ENCODE measurements around the gene ZBTB22.
"Not testable (repeated sequence)": the region's sequence is repeated elsewhere in the genome, so short reads cannot be mapped to it uniquely, and the experiment has no call there.

ZBTB22 gene

DNA sequence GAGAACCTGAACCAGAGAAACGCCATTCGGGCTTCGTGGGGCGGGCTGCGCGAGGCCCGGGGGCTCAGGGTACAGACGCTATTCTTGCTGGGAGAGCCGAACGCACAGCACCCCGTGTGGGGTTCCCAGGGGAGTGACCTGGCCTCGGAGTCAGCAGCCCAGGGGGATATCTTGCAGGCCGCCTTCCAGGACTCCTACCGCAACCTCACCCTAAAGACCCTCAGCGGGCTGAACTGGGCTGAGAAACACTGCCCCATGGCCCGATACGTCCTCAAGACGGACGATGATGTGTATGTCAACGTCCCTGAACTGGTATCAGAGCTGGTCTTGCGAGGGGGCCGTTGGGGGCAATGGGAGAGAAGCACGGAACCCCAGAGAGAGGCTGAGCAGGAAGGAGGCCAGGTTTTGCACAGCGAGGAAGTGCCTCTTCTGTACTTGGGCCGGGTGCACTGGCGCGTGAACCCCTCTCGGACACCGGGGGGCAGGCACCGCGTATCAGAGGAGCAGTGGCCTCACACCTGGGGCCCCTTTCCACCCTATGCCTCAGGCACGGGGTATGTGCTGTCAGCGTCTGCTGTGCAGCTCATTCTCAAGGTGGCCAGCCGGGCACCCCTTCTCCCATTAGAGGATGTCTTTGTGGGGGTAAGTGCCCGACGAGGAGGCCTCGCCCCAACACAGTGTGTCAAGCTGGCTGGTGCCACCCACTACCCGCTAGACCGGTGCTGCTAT lies 39.7 kb downstream of the ZBTB22 start:
- no peak for DNase-seq

DNA sequence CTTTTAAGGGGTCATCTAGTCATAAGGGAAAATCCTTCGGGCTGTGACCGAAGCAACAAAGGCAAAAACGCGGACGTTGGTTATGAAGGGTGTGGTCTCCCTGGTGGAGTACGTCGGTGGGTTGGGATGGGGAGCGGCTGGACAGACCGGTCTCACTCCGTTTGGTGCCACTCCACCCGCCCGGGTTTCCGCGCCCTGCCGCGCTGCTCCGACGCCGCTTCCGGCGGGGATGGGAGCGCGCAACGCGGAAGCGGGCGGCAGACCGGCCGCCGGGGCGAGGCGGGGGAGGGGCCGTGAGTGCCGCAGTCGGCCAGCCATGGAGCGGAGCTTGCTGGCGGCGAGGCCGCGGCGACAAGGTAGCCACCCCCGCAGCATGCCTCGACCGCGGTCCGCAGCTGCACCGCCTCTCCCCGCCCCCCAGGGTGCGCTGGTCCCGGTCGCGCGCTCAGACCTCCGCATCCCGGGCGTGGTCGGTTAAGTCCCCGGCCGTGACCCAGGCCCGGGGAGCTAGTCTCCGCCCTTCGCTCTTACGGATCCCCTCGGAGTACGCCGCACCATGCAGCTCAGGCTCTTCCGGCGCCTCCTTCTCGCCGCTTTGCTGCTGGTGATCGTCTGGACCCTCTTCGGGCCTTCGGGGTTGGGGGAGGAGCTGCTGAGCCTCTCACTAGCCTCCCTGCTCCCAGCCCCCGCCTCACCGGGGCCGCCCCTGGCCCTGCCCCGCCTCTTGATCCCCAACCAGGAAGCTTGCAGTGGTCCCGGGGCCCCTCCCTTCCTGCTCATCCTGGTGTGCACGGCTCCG lies 40.5 kb downstream of the ZBTB22 start, which contains the start of gene B3GALT4:
Gene B3GALT4 (plus strand): TSS at position 260 of the 799 bp plus-strand sequence. CDS start 297 bp downstream, at position 557.
- DNase-seq = peak; percentile 89

DNA sequence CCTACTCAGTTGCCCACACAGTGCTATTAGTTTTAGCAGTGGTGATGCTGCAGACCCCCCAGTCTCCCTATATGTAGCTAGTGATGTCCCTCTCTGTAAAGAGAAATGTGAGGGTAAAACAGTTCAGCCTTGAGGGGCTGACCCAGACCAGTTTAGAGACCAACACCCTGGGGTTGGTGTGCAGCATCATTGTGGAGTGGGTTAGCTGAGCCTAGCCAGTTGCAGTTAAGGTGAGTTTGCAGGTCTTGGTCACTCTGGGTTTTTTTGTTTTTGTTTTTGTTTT lies 41.0 kb downstream of the ZBTB22 start:
- DNase-seq = no peak

DNA sequence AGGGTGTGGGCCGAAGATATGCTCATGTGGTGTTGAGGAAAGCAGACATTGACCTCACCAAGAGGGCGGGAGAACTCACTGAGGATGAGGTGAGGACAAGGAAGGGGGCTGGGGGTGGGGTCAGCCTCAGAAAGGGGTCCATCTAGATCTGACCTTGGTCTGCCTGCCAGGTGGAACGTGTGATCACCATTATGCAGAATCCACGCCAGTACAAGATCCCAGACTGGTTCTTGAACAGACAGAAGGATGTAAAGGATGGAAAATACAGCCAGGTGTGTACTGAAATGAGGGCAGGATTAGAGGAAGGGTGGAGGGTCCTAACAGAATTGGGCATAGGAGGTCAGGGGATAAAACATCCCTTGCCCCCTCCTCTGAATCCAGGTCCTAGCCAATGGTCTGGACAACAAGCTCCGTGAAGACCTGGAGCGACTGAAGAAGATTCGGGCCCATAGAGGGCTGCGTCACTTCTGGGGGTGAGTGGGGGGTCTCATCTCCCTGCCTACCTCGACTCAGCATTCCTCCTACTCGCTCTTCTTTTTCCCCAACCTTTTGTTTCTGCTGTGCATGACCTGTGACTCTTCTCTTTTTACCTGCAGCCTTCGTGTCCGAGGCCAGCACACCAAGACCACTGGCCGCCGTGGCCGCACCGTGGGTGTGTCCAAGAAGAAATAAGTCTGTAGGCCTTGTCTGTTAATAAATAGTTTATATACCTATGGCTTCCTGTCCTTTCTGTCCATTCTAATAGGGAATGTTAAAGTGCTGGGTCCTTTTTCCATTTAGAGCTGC lies 41.6 kb downstream of the ZBTB22 start:
- not testable (repeated sequence) for DNase-seq

DNA sequence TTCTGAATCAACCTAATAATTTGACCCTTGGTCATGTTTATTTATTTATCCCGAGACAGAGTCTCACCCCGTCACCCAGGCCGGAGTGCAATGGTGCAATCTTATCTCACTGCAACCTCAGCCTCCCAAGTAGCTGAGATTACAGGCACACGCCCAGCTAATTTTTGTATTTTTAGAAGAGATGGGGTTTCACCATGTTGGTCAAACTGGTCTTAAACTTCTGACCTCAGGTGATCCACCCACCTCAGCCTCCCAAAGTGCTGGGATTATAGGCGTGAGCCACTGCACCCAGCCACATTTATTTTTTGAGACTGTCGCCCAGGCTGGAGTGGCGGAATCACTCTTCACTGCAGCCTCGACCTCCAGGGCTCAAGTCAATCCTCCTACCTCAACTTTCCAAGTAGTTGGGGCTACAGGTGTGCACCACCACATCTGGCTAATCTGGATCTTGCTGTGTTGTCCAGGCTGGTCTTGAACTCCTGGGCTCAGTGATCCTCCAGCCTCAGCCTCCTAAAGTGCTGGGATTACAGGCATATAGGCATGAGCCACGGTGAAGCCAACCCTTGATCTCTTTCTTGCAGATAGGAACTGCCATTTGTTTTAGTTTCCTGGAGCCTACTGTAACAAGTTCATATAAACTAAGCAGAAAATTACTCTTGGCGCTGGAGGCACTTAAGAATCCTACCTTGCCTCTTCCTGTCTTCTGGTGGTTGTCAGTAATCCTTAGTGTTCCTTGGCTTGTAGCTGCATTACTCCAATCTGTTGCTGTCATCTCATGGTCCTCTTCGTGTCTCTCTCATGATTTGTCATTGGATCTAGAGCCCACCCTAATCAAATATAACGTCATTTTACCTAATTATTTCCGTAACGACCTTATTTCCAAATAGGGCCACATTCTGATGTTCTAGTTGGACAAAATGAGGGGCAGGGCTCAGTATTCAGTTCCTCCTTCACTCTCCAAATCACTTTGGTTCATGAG lies 43.3 kb downstream of the ZBTB22 start:
- no peak for DNase-seq

DNA sequence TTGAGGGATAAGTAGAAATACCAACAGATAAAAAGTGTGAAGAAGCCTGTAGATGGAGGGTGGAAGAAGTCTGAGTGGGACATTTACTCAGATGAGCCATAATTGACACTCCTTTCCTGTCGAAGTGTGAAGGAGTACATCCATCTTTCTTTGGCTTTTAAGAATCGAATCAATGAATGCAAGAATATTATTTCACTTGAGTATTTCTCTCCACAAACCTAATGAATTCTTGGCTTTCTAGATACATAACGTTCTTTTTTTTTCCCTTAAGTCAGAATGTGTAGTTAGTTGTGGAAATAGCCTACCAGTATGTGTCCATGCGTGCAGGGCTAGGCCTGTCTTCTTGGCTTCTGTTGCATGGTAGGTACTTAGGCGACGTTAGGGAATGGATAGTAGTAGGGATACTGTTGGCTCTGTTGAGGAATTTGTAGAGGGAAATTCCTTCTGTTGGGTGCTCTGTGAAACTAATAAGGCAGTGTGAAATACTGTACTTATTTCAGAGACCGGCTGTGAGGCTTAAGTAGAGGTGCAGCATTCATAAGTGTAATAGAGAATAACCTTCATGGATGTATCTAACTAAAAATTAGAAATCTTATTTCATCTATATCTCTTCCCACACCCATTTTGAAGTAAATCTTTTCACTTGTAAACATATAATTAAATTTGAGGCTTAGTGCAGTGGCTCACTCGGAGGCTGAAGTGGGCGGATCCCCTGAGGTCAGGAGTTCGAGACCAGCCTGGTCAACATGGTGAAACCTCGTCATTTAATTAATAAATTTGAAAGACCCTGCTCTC lies 44.2 kb downstream of the ZBTB22 start:
- DNase-seq = no peak

DNA sequence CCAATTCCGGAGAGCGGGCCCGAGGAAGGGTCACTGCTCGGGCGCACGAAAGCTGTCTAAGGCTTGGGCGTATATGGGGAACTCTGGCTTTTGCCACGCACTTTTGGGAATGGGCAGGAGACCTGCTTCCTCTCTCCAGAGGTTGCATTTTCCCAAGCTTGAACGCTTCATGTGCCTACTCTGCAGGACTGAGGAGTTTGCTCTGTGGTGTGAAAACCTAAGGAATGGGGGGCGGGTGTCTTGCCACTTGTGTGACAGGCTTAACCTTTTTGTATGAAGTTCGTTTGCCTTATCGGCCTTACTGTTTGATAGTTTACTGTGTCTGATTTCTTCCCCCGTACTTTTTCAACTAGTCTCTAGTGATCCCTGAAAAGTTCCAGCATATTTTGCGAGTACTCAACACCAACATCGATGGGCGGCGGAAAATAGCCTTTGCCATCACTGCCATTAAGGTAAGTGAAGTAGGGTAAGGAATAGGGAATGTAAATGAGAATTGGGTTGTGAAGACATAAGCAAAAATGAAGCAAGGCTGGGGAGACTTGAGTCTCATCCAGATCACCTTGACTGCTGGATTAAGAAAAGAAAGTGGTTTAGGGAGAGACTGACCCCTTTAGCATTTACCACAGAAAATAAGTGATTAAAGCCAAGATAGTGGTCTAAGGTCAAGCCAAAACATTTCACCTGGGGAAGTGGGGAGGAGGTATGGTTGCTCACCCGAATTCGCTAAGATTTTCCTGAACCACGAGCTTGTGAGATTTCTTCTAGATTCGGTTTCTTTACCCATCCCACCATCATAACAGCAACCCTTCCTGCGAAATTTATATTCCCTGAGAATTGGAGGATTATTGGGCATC lies 45.0 kb downstream of the ZBTB22 start:
- DNase-seq = no peak

DNA sequence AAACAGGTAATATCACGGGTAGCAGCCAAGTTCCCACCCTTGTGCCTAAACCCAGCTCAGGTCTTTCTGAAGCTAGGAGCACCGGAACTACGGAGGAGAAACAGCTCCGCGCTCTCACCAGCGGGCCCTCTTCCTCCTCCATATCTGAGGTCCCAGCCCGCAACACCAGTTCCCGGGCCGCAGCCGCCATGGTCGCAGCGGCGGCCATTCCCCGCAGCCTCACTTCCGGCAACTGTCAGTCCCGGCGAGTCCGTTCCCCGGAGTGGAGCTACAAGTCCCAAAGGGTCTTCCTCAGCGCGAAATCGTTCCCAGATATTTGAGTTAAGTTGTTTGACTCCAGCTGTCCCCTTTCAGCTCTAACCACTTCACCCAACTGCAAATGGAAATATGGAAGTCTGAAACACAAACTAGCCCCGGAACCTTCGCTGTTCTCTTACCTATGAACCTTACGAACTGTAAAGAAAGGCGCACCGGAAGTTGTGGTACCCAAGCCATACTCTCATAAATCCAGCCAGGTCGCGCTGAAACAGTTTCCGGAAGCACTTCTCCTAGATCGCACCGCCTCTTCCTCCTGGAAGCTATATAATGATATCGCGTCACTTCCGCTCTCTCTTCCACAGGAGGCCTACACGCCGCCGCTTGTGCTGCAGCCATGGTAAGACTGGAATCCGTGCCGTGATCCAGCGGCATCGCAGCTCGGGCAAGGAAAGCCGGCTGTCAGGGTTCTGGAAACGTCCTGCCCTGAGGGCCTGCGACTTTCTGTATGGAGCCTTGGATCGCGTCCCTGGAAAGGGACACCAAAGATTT lies 45.9 kb downstream of the ZBTB22 start, which contains the start of the genes RPS18 and VPS52:
Gene RPS18 (plus strand): TSS at position 608 of the 807 bp plus-strand sequence. CDS start 45 bp downstream, at position 653.
Gene VPS52 (minus strand): TSS at position 409 of the 807 bp plus-strand sequence. CDS start 201 bp downstream, at position 208.
- DNase-seq = peak; percentile 100

DNA sequence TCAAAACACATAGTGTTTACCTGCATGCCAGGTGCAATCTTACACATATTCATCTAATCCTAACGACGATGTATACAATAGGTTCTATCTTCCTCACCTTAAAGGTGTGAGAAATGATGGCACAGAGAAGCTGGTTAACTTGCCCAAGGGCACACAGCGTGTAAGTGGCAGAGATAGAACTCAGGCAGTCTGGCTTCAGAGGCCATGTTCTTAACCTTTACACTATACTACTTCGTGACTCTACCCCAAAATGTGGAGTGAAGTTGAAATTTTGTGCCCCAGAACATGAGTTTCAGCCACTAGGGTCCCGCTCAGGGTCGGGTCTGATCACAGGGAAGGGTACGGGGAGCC lies 46.5 kb downstream of the ZBTB22 start:
- DNase-seq = no peak
